AG04449 (cell line): ENCODE data around the gene FAM50A.

Experiments
- CTCF ChIA-PET: fragments of 350-600 bp; formaldehyde crosslinking; extraction: SDS; loops from one replicate; lab custom pipeline; 2021; ENCODE audit warnings: antibody characterized with exemption; lab: Yijun Ruan, JAX
- POLR2A ChIA-PET: fragments of 400-600, 350-600 bp; formaldehyde crosslinking; extraction: SDS; loops from one replicate; lab custom pipeline; 2020; ENCODE audit warnings: antibody characterized with exemption, inconsistent platforms; lab: Yijun Ruan, JAX
- DNase-seq: peaks from one replicate; pipeline ENCODE4 v3.0.0-alpha.2; 2010; ENCODE audit warnings: low read depth, low spot score
- H3K4me3 ChIP-seq: 2 replicates; pipeline ENCODE4 v1.5.1; 2011; ENCODE audit warnings: low read depth, mild to moderate bottlenecking, control low read depth, low read length
- TF ChIP-seq, protein P1 (sequence below): IDR thresholded peaks from one replicate; pipeline ENCODE4 v1.5.1; 2011; ENCODE audit warnings: mild to moderate bottlenecking, moderate library complexity, low read length, control low read depth, inconsistent platforms; ENCODE audit not compliant: insufficient read depth; ENCODE audit errors: missing control alignments

Gene FAM50A

DNA sequence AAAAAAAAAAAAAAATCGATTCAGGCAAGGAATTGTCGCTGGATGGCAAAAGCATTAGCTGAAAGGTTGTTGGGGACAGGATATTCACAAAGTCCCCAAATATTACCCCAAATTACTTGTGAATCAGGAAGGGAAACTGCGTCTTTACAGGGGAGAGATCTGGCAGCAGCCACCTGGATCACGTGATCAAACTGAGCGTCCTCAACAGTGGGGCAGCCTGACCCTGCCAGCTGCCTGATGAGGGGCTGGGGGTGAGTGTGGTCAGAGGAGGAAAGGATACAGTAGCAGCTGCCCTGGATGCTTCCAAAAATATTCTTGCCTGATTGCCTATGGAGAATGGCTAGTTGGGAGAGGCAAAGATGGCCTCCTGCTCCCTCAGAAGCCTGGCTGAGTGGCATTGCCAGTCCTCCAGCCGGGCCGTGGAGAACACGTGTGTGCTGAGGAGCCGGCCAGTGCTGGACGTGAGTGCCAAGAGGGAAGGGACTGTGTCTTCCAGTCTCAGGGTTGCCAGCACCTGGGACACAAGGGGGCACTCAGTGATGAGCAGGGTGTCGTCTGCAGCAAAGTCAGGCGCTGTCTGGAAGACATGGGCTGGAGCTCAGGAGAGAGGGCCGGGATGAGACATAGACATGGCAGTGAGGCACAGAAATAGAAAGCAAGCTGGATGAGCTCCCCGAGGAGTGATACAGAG lies 38.1 kb downstream of the FAM50A start:
- ChIA-PET POLR2A (no interaction called here), CTCF (no interaction called here)
- no peak overlapping the region for H3K4me3 ChIP-seq
- DNase-seq = no peak
- TF ChIP-seq, protein P1, sequence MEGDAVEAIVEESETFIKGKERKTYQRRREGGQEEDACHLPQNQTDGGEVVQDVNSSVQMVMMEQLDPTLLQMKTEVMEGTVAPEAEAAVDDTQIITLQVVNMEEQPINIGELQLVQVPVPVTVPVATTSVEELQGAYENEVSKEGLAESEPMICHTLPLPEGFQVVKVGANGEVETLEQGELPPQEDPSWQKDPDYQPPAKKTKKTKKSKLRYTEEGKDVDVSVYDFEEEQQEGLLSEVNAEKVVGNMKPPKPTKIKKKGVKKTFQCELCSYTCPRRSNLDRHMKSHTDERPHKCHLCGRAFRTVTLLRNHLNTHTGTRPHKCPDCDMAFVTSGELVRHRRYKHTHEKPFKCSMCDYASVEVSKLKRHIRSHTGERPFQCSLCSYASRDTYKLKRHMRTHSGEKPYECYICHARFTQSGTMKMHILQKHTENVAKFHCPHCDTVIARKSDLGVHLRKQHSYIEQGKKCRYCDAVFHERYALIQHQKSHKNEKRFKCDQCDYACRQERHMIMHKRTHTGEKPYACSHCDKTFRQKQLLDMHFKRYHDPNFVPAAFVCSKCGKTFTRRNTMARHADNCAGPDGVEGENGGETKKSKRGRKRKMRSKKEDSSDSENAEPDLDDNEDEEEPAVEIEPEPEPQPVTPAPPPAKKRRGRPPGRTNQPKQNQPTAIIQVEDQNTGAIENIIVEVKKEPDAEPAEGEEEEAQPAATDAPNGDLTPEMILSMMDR = no peak

DNA sequence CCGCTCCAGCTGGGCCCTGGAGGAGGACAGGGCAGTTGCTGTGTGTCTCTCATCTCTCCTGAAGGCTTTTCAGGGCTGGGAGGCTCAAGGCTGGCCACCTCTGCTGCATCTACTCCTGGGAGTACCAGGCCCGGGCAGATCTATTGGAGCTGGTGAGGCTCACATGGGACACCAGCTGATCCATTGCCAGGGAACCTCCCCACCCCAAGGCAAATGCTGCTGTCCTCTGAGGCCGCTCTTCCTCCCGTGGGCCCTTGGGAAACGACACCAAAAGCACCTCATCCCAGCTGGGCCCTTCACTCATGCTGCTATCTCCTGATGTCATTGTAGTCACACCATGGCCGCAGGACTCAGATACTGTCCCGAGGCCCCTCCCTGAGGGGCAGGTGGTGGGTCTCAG lies 38.8 kb downstream of the FAM50A start:
- TF ChIP-seq, protein P1 = no peak
- POLR2A ChIA-PET = no interaction called here
- CTCF ChIA-PET = interaction anchor here (0.6 kb wide), 1 partner anchor 44 kb away, joined by 3 read pairs; no protein-coding TSS in a partner anchor
- no peak for DNase-seq
- H3K4me3 ChIP-seq = no peak overlapping the region

DNA sequence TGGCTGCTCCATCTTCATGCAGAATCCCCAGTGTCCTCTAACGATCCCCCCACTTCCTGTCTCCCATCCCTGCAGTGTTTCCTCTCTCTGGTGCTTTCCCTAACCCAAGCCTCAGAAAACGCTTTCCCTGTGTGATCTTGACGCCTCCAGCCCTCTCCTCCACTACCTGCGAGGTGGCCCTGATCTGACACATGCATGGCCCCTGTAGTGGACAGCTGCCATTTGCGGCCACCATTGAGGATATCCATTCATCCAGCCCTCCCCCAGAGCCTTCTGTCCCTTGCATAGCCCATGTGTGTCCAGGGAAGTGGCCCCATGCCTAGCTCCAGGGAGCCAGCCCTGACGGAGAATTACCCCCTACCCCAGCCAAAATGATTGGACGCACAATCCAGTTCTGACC lies 39.4 kb downstream of the FAM50A start:
- H3K4me3 ChIP-seq = no peak overlapping the region
- CTCF ChIA-PET = interaction anchor here (0.6 kb wide), 1 partner anchor 43 kb away, joined by 3 read pairs; no protein-coding TSS in a partner anchor
- TF ChIP-seq, protein P1 = no peak
- POLR2A ChIA-PET = no interaction called here
- DNase-seq = no peak

DNA sequence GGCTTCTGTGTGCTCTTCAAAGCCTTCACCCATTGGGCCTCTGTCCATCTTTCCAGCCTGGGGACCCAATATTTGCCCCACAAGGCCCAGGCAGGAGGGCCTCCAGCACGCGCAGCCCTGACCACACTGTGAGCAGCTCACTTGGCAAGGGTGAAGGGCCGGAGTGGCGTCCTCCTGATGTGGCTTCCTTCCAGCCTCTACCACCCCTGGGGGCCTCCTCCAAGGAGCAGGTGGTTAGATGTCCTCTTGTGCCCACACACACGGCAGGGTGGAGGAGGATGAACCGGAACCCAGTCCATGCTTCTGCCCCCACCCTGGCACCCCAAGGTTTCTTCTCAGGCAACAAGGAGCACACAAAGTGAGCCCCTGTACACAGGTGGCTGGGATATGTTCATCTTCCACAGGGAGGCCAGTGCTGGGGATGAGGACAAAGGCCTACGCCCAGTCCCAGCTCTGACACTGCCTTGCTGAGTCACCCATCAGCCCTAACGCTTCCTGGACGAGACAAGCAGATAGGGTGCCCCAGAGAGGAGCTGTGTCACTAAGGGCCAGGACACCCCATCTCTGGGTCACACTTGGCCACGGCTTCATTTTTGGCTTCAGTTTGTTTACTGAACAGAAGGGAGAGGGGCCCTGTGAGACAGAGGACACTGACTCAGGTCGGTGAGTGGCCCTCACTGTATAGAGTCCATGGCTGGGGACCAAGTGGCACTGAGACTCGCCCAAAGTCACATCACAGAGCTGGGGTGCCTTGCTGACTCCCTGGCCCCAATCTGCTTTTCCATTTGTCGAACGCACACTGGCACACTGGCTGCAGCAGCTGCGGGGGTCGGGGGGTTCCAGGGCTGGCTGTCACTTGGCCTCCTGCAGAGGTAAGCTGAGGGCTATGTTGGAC lies 40.6 kb downstream of the FAM50A start:
- TF ChIP-seq, protein P1 = no peak
- DNase-seq = no peak
- POLR2A ChIA-PET = interaction anchor here (0.8 kb wide), 1 partner anchor 11 kb away, joined by 3 read pairs; no protein-coding TSS in a partner anchor
- H3K4me3 ChIP-seq = no peak overlapping the region
- CTCF ChIA-PET = interaction anchor here (1.5 to 2.5 kb wide), 2 partner anchors 8 to 51 kb away, joined by 5 to 9 read pairs; no protein-coding TSS in a partner anchor

DNA sequence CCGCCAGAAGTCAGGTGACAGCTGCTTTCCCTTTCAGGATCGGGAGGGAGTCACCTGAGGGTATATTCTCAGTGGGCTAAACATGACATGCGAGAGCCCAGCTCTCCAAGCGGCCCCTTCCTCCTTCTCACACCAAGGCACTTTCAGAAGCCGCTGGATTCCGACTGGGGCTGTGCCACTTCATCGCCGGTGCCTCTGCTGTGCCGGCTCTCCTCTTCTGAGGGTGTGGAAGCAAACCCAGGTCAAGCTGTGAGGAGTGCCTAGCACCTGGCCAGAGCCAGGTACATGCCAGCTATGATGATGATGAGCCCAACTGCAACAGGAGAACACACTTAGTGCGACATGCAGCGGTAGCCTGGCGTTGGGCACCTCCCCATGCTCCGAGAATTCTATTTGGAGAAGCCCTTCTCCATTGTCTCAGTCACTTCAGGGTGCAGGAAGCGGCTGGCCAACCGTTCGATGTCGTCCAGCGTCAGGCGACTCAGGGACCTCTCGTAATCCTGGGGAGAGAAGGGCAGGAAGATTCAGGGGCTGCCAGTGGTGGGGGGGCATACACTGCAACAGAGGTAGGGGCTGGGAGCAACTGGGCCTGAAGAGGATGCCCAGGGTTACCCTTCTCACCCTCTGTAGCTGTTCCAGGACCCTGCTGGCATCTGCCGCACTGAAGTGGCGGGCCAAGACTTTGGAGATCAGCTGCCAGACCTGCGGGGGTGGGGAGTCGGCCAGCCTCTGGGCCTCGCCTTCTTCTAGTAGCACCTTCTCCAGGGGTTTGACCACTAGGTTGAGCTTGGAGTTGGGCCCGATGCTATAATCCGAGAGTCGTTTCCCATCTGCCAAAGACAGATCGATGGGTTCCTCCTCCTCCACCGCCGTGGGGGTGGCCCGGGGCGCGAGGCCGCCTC lies 41.5 kb downstream of the FAM50A start:
- POLR2A ChIA-PET = interaction anchor here (0.6 to 1.1 kb wide), 4 partner anchors 12 to 87 kb away, joined by 3 read pairs; partner anchors contain the start of gene RPL10
- TF ChIP-seq, protein P1 = no peak
- CTCF ChIA-PET = interaction anchor here (1.0 to 2.5 kb wide), 3 partner anchors 9 to 51 kb away, joined by 4 to 9 read pairs (median 5); no protein-coding TSS in a partner anchor
- H3K4me3 ChIP-seq = peak overlapping the region; percentile 63
- DNase-seq = no peak
